ENCODE results near the gene COG5.

COG5 gene

DNA sequence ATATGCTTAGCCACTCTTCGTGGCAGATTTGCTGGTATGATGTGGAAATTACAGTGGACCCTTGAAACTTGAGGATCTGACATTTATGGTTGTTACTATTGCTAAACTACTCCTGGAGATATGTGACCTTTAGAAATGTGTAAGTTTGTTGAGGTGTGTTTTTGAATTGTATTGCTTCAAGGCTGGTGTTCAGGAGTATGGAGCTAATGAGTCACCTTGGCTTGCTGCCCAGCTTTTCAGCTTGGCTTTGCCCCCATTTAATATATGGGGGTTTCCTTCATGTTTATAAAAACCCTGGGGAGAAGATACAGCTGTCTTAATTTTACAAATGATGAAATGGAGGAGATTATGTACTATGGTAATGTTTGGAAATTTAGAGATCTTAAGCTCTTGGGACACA, 383.3 kb downstream of the COG5 start:
- peak; percentile 58 for DNase-seq (ENCODE audit: low read depth)

DNA sequence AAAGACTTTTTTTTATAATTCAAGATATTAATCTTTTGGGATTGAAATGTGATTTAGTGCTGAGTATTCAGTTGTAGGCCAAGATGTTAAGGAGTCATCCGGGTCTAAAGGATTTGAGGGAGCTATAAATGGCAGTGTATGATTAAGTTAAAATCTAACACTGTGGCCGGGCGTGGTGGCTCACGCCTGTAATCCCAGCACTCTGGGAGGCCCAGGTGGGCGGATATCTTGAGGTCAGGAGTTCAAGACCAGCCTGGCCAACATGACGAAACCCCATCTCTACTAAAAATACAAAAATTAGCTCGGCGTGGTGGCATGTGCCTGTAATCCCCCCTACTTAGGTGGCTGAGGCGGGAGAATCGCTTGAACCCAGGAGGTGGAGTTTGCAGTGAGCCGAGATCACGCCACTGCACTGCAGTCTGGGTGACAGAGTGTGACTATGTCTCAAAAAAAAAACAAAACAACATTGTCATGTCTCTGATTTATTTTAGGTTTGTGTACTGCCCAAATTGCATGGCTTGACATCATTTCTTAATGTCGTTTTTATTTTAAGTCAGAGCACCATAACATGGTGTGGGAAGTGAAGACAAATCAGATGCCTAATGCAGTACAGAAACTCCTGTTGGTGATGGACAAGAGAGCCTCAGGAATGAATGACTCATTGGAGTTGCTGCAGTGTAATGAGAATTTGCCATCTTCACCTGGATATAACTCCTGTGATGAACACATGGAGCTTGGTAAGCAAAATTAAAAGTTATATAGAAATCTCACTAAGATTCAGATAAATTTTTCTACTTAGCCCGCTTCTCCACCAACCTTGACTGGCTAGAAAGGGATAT, 384.2 kb downstream of the COG5 start:
- DNase-seq (ENCODE audit: low read depth): peak; percentile 42

DNA sequence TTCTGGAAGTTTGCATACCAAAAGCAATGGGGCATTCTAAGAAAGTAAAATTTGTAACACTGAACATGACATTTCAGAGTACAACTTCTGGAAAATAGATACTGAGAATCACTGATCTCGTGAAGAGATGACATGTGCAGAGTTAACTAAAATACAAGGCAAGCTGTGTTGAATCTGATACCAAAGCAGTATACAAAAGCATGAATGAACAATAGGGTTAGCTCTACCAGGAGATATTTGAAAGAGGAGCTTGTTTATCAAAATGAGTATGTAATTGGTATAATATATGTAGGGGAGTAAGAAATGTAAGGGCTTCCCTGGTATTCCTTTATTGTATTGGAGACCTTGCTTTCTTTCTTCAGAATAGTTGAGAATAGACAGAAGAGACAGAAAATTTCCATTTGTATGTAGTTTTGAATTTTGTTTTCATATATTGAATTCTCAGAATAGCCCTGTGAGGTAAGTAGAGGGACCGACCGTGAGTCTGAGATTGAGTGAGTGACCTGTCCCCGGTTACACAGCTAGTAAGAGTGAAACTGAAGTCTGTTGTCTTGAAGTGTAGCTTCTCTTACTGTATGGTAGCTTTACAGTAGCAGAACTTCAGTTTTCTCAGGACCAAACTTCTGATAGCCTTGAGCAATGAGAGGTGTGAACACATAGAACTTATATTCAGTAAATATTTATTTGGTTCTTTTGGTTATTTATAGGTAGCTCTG, 389.9 kb downstream of the COG5 start:
- DNase-seq (ENCODE audit: low read depth): no peak

DNA sequence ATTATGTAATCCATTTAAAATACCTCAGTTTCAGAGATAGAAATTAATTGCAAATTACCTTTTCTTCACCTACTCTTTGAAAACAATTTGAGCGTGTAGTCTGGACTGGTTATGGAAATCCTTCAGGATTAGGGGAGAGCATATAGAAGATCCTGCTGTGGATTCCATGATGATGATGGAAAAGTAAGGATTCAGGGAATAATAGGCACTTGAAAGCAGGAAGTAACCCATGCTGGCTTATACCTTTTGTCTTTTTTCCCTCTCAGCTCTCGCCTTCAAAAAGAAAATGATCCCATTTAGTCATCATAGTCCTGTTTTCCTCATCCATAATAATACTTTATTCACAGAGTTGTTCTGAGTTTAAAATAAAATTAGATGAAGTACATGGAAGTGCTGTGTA, 390.5 kb downstream of the COG5 start:
- no peak for DNase-seq (ENCODE audit: low read depth)

DNA sequence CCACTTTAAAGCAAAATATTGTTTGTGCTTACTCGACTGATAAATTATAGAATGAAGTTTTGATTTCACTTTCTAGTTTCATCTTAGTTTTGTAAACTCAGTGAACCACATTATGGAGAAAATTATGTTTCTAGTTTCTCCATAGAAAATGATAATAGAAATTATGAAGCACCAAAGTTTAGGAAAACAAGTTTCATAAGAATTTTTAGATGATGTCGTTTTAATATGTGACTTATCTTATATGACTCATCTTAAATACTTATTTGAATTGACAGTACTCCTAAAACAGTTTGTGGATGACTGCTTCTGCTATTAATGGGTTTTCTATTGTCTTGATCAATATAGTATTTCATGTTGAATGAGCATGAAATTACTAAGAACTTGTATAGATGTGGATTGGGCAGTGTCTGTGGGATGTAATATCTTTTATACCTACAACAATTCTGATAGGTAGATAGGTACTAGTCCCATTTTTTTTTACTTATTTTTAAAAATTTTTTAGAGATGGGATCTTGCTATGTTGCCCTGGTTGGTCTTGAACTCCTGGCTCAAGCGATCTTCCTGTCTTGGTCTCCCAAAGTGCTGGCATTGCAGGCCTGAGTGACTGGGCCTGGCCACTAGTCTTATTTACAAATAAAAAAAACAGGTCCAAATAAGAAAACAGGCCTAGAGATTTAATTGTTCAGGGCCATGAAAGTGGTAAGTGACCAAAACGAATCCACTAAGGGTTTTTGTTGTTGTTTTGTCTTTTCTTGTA, 391.3 kb downstream of the COG5 start:
- no peak for DNase-seq (ENCODE audit: low read depth)

DNA sequence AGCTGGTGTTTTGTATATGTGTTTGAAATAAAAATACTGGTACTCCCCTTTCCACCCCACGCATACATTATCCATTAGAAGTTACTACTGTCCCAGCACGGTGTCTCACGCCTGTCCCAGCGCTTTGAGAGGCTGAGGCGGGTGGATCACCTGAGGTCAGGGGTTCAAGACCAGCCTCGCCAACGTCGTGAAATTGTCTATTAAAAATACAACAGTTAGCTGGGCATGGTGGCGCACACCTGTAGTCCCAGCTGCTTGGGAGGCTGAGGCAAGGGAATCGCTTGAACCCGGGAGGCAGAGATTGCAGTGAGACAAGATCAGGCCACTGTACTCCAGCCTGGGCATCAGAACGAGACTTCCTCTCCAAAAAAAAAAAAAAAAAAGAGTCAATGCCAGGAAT, 392.2 kb downstream of the COG5 start:
- DNase-seq (ENCODE audit: low read depth): no peak

DNA sequence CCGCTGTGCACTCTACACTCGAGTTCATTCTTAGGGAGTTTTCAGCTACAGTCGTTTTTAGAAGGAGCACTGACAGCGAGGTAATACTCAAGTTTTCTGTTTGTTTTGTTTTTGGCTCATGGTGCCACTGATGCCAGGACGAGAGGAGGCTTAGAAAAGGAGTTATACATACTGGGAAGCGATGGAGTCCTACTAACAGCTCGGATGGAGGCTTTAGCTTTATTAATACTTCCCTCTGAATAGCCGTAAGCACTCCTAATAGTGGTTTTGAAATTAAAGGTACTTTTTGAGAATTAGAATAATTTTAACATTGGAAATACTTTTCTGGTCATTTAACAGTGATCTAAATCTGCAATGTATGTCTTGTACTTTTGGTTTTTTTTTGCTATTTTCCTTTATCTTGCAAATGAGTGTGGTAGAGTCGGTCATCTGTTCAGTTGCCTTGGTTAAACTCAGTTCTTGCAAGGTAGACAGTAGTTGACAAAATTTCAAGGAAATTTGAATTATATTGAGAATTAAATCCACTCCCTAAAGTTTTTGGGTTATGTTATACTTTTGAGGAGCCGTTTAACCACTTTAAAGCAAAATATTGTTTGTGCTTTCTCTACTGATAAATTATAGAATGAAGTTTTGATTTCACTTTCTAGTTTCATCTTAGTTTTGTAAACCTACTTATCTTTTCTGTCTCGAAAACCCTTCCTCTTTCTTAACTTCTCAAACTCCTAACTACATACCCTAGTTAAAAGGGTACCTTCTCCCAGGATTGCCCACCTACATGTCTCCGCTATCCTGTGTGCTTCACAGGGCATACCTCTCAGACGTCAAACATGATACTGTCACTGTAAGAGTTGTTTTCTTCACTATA, 393.4 kb downstream of the COG5 start:
- DNase-seq (ENCODE audit: low read depth): no peak

DNA sequence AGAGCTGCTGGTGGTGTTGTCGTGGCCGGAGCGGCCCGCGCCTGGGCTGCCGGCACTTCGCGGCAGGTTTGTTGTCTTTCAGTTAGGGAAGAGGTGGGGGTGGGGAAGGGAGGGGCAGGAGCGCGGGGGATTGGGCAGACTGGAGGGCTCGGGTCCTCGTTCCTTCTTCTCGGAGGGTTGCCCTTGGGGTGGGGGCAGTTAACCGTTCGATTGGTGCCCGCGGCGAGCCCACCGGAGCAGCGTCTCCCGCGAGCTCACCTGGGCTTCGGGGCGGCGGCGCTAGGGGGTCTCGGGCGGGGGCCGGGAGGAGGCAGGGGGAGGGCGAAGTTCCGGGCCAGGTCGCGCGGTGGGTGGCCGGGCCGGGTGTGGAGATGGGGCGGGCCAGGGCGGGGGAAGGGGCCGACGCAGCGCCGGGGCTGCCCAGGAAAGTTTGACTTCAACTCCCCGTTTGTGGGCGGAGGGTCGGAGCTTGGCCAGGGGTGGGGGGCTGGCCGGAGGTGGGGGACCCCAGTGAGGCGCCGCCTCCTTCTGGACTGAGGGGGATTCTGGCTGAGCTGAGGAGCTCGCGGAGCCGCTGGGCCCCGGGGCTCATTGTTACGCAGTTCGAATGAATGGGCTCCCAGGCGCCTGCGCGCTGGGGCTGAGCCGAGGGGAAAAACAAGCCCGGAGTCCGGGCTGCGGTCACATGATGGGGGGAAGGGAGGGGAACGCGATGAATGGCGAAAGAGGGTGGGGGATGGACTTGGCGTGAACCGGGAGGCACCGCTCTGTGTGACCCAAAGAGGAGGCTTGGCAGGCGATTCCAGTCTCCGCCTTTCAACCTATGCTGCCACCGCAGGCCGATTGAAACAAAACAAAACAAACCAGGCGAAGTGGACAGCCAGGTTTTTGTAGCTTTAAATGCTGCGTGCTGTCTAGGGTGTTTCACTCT, 394.3 kb downstream of the COG5 start:
- DNase-seq (ENCODE audit: low read depth): peak; percentile 96

DNA sequence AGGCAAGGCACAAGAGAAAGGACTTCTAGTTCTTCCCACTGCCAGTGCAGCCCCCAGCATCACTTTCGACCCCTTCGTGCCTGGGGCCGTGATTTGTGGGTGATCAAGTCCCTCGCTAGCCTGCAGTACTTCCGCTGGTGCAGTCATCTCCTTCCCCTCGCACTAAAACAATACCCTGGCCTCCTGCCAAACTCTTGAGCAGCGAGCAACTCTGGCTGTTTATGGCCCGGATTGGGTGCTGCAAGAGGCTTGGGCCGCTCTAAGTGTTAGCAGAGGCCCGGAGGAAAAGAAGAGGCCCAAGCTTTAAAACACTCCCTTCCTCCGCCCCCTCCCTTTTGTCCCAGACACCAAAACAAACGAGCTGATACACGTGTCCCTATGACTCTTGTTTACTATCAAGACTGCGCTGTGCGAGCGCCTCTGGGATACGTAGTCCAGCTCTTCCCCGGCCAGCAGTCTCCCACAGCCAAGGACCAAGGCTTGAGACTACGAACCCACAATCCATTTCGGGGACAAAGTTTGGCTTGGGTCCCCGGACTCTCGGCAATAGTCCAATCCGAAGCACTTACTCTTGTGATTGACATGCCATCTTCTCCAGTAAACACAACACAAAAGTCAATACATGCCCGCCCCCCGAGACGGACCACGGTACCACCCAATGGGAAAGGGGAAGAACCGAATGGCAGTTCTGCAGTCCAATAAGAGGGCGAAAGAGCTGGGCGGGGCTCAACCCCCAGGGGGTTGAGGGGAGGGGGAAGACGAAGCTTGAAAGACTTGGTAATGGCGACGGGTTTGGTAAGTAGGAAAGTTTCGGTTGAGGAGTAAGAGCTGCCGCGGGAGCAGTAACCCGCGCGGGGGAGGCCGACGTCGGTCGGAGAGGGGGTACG, 395.2 kb downstream of the COG5 start, which contains the start of gene HBP1:
TSS of gene HBP1 (plus strand) at position 771 of the 887 bp plus-strand sequence. CDS start 10,891 bp downstream, outside the sequence.
- DNase-seq (ENCODE audit: low read depth): peak; percentile 100

DNA sequence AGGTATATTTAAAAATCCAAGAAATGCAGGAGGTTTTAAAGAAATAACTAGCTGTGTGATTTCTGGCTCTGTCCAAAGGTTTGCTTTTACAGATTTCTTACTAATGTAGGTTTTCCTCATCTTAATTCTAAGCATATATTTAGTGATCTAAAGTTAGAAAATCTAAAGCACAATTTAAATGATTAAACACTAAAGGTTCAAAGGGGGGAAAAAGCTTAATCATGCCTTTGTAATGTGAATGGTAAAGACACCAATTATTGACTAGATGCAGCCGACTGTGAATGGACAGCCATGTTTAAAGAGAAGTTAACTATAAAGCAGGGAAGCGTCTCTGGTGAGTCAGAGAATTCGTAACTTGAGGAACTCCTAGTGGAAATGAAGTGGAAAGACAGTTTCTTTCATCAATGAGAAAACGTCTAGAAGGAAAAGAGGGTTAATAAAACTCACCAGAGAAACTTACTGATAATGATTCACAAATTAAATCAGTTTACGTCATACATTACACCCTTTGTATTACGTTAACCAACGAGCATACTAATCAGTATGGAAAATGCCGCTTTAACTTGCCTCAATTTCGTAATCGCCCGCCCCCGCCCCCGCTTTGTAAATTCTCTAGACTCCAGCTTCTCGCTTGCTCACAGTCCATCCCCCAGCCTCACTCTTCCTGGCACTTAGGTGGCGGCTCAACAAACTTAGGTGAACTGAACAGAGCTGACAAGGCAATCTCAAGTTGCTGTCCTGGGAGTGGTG, 396.1 kb downstream of the COG5 start:
- DNase-seq (ENCODE audit: low read depth): peak; percentile 85

DNA sequence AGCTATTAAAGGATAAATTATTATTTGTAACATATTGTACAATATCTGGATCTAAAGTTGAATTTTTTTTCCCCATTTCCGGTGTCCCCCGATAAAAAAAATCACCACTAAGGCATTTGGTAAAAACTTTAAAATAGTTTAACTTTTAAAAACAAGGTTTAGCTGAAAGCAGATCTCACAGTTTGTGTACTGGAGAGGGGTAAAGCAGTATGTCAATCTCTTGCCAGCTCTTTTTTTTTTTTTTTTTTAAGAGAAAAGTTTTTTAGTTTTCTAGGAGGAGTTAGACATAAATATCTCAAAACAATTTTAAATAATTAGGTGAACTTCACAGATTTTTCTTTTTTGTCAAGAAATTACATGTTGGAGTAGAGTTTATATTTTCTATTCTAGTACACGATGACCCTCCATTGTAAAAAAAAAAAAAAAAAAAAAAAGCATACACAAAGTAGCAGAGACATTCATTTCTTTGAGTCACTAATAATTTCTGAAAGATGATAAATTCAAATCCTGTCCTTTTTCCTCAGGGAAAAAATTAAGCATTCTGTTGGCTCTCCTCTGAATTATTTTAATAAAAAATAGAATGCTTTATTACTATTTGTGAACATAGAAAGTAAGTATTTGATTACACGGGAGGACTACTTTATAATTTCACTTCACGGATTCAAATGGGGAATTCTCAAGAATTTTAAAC, 396.8 kb downstream of the COG5 start:
- no peak for DNase-seq (ENCODE audit: low read depth)

DNA sequence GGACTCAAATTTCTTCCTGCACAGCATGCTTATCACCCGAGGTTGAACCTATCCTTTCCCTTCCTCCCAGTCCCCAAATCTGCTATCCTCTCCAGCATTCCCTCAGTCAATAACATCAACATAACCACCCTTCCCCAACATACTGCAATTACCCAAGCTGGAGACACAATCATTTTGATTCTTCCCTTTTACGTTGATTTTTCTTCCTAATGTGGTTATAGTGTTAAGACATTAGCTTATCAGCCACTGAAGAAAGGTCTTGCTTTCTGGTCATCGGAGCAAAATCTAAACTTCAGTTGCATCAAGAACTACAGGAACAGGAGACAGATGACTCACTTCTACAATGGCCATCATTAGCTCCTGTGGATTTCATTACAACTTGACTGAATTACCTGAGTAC, 398.4 kb downstream of the COG5 start:
- no peak for DNase-seq (ENCODE audit: low read depth)

DNA sequence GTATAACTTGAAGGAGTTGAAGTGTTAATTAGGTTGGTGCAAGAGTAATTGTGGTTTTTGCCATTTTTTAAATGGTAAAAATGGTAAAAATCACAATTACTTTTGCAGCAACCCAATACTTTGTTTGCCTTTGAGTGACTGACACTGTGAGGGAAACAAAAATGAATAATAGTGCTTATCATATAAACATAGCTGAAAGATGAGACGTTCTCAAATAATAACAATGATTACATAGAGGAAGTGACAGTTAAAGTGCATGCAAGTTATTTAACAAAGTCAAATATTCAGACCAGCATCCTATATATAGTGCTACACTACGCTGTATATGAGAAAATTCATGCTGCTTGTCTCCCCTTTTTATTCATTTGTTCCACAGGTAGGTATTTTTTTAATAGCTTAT, 399.6 kb downstream of the COG5 start:
- peak; percentile 18 for DNase-seq (ENCODE audit: low read depth)

DNA sequence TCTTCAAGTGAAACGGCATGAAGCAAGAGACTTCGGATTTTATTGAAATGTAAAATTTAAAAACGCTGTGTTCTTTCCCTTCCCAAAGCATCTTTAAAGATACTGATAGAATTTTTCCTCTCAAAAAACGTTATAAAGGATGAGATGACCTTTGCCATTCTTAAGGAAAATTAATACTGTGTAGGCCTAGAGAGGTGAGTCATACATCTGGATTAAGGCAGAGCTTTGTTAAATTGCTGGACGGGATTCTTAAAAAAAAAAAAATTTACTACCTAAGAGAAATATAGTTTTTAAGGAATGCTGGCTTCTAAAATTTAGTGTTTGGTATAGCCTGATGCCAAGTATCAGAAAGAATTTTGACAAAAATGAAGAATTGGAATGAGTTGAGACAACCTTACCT, 401.2 kb downstream of the COG5 start:
- DNase-seq (ENCODE audit: low read depth): no peak

DNA sequence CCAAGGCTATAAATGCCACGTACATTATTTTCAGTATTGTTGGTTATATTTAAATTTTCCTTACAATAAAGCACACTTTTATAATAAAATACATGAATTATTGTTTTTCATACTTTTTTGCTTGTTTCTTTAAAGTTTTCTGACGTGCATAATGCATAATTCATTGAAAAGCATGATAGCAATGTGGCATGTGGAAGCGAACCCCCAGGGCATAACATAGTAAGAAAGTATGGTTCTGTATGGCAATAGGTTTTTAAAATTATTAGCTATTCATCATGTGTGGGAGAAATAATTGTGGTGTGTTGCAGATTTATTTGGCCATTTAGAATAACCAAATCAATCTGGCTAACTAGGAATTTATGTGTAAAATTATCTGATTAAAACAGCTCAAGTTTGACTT, 402.3 kb downstream of the COG5 start:
- DNase-seq (ENCODE audit: low read depth): no peak

DNA sequence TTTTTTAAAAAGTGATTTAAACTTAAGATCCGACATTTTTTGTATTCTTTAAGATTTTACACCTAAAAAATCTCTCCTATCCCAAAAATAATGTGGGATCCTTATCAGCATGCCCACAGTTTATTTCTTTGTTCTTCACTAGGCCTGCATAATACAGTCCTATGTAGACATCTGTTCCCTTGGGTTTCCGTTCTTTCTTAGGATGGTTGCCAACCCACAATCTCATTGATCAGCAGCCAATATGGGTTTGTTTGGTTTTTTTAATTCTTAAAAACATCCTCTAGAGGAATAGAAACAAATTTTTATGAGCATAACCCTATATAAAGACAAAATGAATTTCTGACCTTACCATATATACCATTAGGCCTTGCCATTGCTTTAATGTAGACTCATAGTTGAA, 403.3 kb downstream of the COG5 start:
- no peak for DNase-seq (ENCODE audit: low read depth)

DNA sequence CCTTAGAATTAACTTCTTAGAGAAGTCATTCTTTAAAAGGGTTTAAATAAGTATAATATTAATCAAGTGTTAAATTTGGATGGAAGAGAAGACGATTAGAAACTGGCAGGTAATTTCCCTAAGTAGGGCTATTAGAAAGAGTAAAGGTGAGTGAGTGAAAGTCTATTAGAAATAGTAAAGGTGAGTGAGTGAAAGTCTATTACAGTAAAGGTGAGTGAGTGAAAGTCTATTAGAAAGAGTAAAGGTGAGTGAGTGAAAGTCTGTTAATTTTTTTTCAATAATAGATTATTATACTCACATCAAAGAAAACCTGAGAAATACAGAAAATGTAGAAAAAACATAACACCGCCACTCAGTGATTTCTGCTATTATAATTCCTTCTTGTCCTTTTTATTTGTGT, 405.7 kb downstream of the COG5 start:
- DNase-seq (ENCODE audit: low read depth): no peak

DNA sequence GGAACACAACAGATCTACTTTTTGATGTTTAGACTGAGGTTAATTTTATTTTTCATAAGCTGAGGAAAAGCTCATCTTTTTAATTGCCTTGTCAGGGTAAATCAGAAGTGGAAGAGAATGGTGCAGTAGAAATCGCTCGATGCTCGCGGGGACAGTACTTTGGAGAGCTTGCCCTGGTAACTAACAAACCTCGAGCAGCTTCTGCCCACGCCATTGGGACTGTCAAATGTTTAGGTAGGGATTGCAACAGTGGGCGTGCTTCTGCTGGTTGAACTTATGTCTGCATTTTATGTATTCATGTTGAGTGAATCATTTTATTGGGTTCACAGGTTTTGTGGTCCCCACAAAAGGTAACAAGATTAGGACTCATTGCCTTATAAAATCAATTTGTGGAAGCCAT, 406.6 kb downstream of the COG5 start:
- no peak for DNase-seq (ENCODE audit: low read depth)

Data from EH (cell line).